HG03097 (cell line): ENCODE data around the gene TRAPPC5.
A peak's percentile ranks its signal among the peaks of the same experiment; 100 is the strongest.
"Not testable (repeated sequence)": the region's sequence is repeated elsewhere in the genome, so short reads cannot be mapped to it uniquely, and the experiment has no call there.

ENCODE experiments used
- ATAC-seq: cut with Tn5 transposase; IDR thresholded peaks from one replicate; pipeline ENCODE4 v1.9.1; 2021; ENCODE audit not compliant: unreplicated experiment, low FRiP score

TRAPPC5 gene

GRCh38 chr19:7680606-7681339 is at the start of gene TRAPPC5:
Gene TRAPPC5, plus strand, starts transcription at chr19:7680833. Its CDS starts 1,421 bp downstream, at chr19:7682254.
- peak; percentile 48 for ATAC-seq

GRCh38 chr19:7631577-7631976 is 49.1 kb upstream of the TRAPPC5 start:
- ATAC-seq: no peak

GRCh38 chr19:7632340-7633203 is 48.1 kb upstream of the TRAPPC5 start:
- ATAC-seq: no peak

GRCh38 chr19:7633698-7634097 is 46.9 kb upstream of the TRAPPC5 start, which contains the start of gene PCP2:
Gene PCP2, minus strand, starts transcription at chr19:7633719. Its CDS starts 262 bp downstream, at chr19:7633457.
- no peak for ATAC-seq

GRCh38 chr19:7635670-7636069 is 45.0 kb upstream of the TRAPPC5 start:
- ATAC-seq: no peak

- ATAC-seq: no peak
These were observed 44.3 kb upstream of the TRAPPC5 start for GRCh38 chr19:7636317-7636690.

- peak; percentile 52 for ATAC-seq
These were observed 43.8 kb upstream of the TRAPPC5 start, which contains the start of gene STXBP2 for GRCh38 chr19:7636691-7637373. Gene STXBP2, plus strand, starts transcription at chr19:7637110. Its CDS starts 40 bp downstream, at chr19:7637150.

GRCh38 chr19:7637374-7638256 is 43.0 kb upstream of the TRAPPC5 start:
- ATAC-seq: no peak

- ATAC-seq: no peak
These were observed 41.7 kb upstream of the TRAPPC5 start for GRCh38 chr19:7638802-7639465.

- ATAC-seq: no peak
These were observed 40.7 kb upstream of the TRAPPC5 start for GRCh38 chr19:7639863-7640348.

GRCh38 chr19:7640803-7641202 is 39.8 kb upstream of the TRAPPC5 start:
- no peak for ATAC-seq

- ATAC-seq: no peak
These were observed 39.0 kb upstream of the TRAPPC5 start for GRCh38 chr19:7641290-7642276.

- no peak for ATAC-seq
These were observed 38.2 kb upstream of the TRAPPC5 start for GRCh38 chr19:7642295-7643030.

- no peak for ATAC-seq
These were observed 37.6 kb upstream of the TRAPPC5 start for GRCh38 chr19:7643031-7643415.

GRCh38 chr19:7643629-7644549 is 36.7 kb upstream of the TRAPPC5 start:
- ATAC-seq: not testable (repeated sequence)

- ATAC-seq: no peak
These were observed 36.1 kb upstream of the TRAPPC5 start for GRCh38 chr19:7644550-7644877.

GRCh38 chr19:7645163-7645562 is 35.5 kb upstream of the TRAPPC5 start:
- no peak for ATAC-seq
